Measurements from ENCODE around the gene DDTL.
A peak's percentile ranks its signal among the peaks of the same experiment; 100 is the strongest.
"Not testable (repeated sequence)": the region's sequence is repeated elsewhere in the genome, so short reads cannot be mapped to it uniquely, and the experiment has no call there.

DDTL gene

GRCh38 chr22:23993581-23994177 lies 27.0 kb downstream of the DDTL start:
- H3K4me1 ChIP-seq (ENCODE audit: control insufficient read depth, insufficient read depth, low read length): not testable (repeated sequence)

DNA sequence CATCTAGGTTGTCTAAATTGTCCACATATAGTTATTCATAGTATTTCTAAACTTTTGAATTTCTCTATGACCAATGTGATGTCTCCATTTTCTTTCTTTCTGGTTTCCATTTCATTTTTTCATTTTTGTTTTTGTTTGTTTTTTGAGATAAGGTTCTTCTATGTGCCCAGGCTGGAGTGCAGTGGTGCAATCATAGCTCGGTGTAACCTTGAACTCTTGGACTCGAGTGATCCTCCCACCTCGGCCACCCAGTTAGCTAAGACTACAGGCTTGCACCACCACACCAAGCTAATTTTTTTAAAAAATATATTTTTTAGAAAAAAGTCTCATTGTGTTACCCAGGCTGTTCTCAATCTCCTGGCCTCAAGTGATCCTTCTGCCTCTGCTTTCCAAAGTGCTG lies 30.4 kb downstream of the DDTL start:
- Histone ChIP-seq H3K9ac (ENCODE audit: low read depth, low read length) (no peak overlapping the region), H3K4me2 (ENCODE audit: low read length) (no peak overlapping the region)

More at GRCh38 chr22:23993581-23994177, 27.0 kb downstream of the DDTL start:
- not testable (repeated sequence) for H3K27me3 ChIP-seq (ENCODE audit: control insufficient read depth, insufficient read depth, low read length); H3K9me3 ChIP-seq (replicated peaks; ENCODE audit: low read length); H3K4me2 ChIP-seq (ENCODE audit: low read length); H3K4me3 ChIP-seq (ENCODE audit: low read length); H3K9ac ChIP-seq (ENCODE audit: low read depth, low read length); H3K36me3 ChIP-seq (ENCODE audit: insufficient read depth, low read length)

GRCh38 chr22:23999779-24000178 lies 33.1 kb downstream of the DDTL start:
- not testable (repeated sequence) for H3K27me3 ChIP-seq (ENCODE audit: control insufficient read depth, insufficient read depth, low read length); H3K9me3 ChIP-seq (replicated peaks; ENCODE audit: low read length); H3K36me3 ChIP-seq (ENCODE audit: insufficient read depth, low read length); H3K4me1 ChIP-seq (ENCODE audit: control insufficient read depth, insufficient read depth, low read length); H3K9ac ChIP-seq (ENCODE audit: low read depth, low read length); H3K4me2 ChIP-seq (ENCODE audit: low read length); H3K4me3 ChIP-seq (ENCODE audit: low read length)

More for the DNA sequence above, 30.4 kb downstream of the DDTL start:
- H3K36me3 ChIP-seq (ENCODE audit: insufficient read depth, low read length): no peaks in the 10 kb centered on the region
- no peaks in the 10 kb centered on the region for H3K9me3 ChIP-seq (replicated peaks; ENCODE audit: low read length)
- no peak overlapping the region for H3K4me3 ChIP-seq (ENCODE audit: low read length)
- no peaks in the 10 kb centered on the region for H3K27me3 ChIP-seq (ENCODE audit: control insufficient read depth, insufficient read depth, low read length)
- H3K4me1 ChIP-seq (ENCODE audit: control insufficient read depth, insufficient read depth, low read length): no peaks in the 10 kb centered on the region

DNA sequence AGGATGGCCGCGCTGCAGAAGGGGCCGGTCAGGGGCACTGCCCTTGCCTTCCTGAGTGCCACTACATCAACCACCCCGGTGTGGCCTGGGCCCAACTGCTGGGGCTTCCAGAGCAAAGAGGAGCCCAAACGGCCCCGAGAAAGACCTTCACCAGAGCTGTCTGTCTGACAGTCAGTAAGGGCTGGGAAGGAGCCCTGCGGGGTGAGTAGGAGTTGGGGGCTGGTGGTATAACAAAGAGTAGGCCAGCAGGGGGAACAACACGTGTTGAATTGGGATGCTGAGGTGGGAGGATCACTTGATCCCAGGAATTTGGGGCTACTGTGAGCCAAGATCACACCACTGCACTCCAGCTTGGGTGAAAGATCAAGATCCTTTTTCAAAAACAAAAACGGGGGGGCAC lies 34.6 kb downstream of the DDTL start:
- H3K4me1 ChIP-seq (ENCODE audit: control insufficient read depth, insufficient read depth, low read length): no peaks in the 10 kb centered on the region
- no peak overlapping the region for H3K9ac ChIP-seq (ENCODE audit: low read depth, low read length)
- no peaks in the 10 kb centered on the region for H3K36me3 ChIP-seq (ENCODE audit: insufficient read depth, low read length)
- no peaks in the 10 kb centered on the region for H3K9me3 ChIP-seq (replicated peaks; ENCODE audit: low read length)
- no peak overlapping the region for H3K4me2 ChIP-seq (ENCODE audit: low read length)
- no peak overlapping the region for H3K4me3 ChIP-seq (ENCODE audit: low read length)
- H3K27me3 ChIP-seq (ENCODE audit: control insufficient read depth, insufficient read depth, low read length): peaks cover 10% of the 10 kb centered on the region

DNA sequence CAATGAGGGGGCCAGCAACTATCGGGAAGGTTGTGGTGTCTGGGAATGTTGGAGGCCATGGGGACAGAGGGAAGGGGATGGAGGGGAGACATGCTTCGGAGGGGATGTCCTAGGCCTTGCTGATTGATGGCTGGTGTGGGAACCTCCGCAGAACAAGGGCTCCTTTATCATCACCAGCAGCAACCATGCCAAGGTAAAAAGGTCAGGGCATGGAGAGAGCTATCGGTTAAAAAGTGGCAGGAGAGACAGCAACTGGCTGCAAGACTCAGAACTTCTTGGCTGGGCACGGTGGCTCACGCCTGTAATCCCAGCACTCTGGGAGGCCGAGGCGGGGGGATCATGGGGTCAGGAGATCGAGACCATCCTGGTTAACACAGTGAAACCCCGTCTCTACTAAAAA lies 35.6 kb downstream of the DDTL start:
- Histone ChIP-seq H3K27me3 (ENCODE audit: control insufficient read depth, insufficient read depth, low read length) (peaks cover 10% of the 10 kb centered on the region), H3K9ac (ENCODE audit: low read depth, low read length) (no peak overlapping the region), H3K4me3 (ENCODE audit: low read length) (no peak overlapping the region), H3K4me2 (ENCODE audit: low read length) (no peak overlapping the region), H3K9me3 (replicated peaks; ENCODE audit: low read length) (no peaks in the 10 kb centered on the region), H3K36me3 (ENCODE audit: insufficient read depth, low read length) (no peaks in the 10 kb centered on the region), H3K4me1 (ENCODE audit: control insufficient read depth, insufficient read depth, low read length) (no peaks in the 10 kb centered on the region)

- no peaks in the 10 kb centered on the region for H3K36me3 ChIP-seq (ENCODE audit: insufficient read depth, low read length)
- no peaks in the 10 kb centered on the region for H3K9me3 ChIP-seq (replicated peaks; ENCODE audit: low read length)
- H3K4me2 ChIP-seq (ENCODE audit: low read length): no peak overlapping the region
- H3K9ac ChIP-seq (ENCODE audit: low read depth, low read length): no peak overlapping the region
- H3K4me3 ChIP-seq (ENCODE audit: low read length): no peak overlapping the region
- peaks cover 13% of the 10 kb centered on the region for H3K27me3 ChIP-seq (ENCODE audit: control insufficient read depth, insufficient read depth, low read length)
- no peaks in the 10 kb centered on the region for H3K4me1 ChIP-seq (ENCODE audit: control insufficient read depth, insufficient read depth, low read length)
These were observed 36.2 kb downstream of the DDTL start for GRCh38 chr22:24002851-24003250.

DNA sequence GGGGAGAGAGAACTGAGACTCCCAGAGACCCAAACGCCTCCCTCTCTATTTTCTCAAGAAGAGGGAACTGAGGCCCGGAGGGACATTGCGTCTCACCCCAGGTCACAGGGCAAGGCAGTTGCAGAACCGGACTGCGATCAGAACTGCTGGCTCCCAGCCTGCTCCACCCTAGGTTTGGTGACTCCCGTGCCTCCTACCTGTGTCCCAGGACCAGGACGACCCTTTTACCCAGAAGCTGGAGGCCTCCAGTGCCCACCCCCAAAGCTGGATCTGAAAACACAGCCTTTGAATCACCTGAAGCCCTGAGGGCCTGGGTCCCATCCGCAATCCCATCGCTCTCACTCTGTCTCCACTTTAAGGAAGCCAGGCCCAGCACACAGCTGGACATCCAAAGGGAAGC lies 37.2 kb downstream of the DDTL start:
- no peaks in the 10 kb centered on the region for H3K9me3 ChIP-seq (replicated peaks; ENCODE audit: low read length)
- no peak overlapping the region for H3K4me3 ChIP-seq (ENCODE audit: low read length)
- no peaks in the 10 kb centered on the region for H3K4me1 ChIP-seq (ENCODE audit: control insufficient read depth, insufficient read depth, low read length)
- H3K9ac ChIP-seq (ENCODE audit: low read depth, low read length): no peak overlapping the region
- H3K27me3 ChIP-seq (ENCODE audit: control insufficient read depth, insufficient read depth, low read length): peaks cover 13% of the 10 kb centered on the region
- H3K36me3 ChIP-seq (ENCODE audit: insufficient read depth, low read length): no peaks in the 10 kb centered on the region
- H3K4me2 ChIP-seq (ENCODE audit: low read length): no peak overlapping the region

DNA sequence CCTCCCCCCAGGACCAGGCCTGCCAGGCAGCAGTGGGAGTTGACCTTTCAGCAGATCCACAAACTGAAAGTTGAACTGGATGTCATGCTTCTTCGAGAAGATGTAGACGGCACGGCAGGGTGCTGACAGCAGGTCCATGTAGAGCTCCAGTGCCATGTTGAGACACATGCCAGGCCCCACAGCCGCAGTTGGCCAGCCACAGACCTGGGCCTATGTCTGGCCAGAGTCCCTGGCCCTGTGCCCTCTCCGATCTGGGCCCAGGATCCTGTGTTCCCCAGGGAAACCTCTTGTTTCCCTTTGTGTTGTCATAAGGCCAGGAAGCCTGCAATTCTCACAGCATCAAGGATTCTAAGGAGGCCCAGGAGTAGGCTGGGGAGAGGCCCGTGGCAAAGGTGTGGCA lies 38.5 kb downstream of the DDTL start, which contains the start of gene GSTT4:
TSS of gene GSTT4 (minus strand) at position 253 of the 400 bp plus-strand sequence. CDS start at position 156, 97 bp downstream.
- H3K4me3 ChIP-seq (ENCODE audit: low read length): no peak within 1 kb of the TSS
- H3K9me3 ChIP-seq (replicated peaks; ENCODE audit: low read length): no peaks in the 10 kb centered on the region
- H3K9ac ChIP-seq (ENCODE audit: low read depth, low read length): no peak within 1 kb of the TSS
- H3K27me3 ChIP-seq (ENCODE audit: control insufficient read depth, insufficient read depth, low read length): peaks cover 13% of the 10 kb centered on the region
- no peaks in the 10 kb centered on the region for H3K36me3 ChIP-seq (ENCODE audit: insufficient read depth, low read length)
- H3K4me2 ChIP-seq (ENCODE audit: low read length): peak within 1 kb of the TSS; percentile 10
- H3K4me1 ChIP-seq (ENCODE audit: control insufficient read depth, insufficient read depth, low read length): no peaks in the 10 kb centered on the region

DNA sequence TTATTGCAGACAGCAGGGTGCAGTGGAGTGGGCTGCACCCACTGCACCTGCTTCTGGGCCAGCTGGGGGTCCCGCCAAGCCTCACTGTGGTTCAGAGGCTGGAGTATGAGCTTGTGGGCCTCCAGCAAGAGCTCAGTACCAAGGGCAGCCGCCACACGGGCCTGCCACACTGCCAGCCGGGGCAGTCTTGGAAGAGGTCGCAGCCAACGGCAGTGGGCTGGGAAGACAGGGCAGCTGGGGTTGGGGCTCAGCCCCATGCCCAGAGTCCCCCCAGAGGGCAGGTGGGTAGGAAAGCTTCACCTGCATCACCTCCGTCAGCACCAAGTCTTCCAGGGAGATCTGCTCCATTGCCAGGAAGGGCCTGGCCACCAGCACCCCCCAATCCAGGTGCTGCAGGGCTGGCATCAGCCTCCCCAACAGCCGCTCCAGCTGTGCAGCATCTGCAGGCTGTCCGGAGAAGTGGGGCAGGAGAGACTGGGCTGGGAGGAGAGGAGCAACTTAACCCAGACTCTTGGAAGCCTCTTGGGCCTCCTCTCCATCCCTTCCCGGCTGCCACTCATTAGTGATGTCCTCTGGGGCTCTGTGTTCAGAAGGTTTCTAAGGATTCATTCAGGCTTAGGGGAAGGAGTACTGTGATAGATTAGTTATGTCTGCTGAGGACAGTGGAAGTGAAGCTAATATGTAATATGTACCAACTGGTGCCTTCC lies 39.7 kb downstream of the DDTL start:
- H3K9me3 ChIP-seq (replicated peaks; ENCODE audit: low read length): no peaks in the 10 kb centered on the region
- no peak overlapping the region for H3K4me3 ChIP-seq (ENCODE audit: low read length)
- no peaks in the 10 kb centered on the region for H3K4me1 ChIP-seq (ENCODE audit: control insufficient read depth, insufficient read depth, low read length)
- no peak overlapping the region for H3K4me2 ChIP-seq (ENCODE audit: low read length)
- H3K27me3 ChIP-seq (ENCODE audit: control insufficient read depth, insufficient read depth, low read length): peaks cover 13% of the 10 kb centered on the region
- H3K9ac ChIP-seq (ENCODE audit: low read depth, low read length): no peak overlapping the region
- no peaks in the 10 kb centered on the region for H3K36me3 ChIP-seq (ENCODE audit: insufficient read depth, low read length)

DNA sequence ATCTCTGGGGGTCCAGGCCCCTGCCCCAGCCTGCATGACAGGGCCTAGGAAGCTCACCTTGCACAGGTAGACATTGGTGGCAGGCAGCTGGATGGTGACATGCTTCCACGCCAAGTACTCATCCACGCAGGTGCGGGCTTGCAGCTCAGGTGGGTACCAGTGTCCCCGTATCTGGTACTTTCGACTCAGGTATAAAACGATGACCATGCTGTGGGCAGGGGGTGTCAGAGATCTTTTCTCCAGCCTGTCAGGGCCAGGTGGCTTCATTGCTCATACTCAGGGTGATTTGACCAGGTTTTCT lies 40.2 kb downstream of the DDTL start:
- Histone ChIP-seq H3K4me3 (ENCODE audit: low read length) (no peak overlapping the region), H3K4me2 (ENCODE audit: low read length) (no peak overlapping the region), H3K36me3 (ENCODE audit: insufficient read depth, low read length) (no peaks in the 10 kb centered on the region), H3K4me1 (ENCODE audit: control insufficient read depth, insufficient read depth, low read length) (no peaks in the 10 kb centered on the region), H3K9me3 (replicated peaks; ENCODE audit: low read length) (no peaks in the 10 kb centered on the region), H3K9ac (ENCODE audit: low read depth, low read length) (no peak overlapping the region), H3K27me3 (ENCODE audit: control insufficient read depth, insufficient read depth, low read length) (peaks cover 13% of the 10 kb centered on the region)

GRCh38 chr22:24007253-24008021 lies 40.7 kb downstream of the DDTL start:
- Histone ChIP-seq H3K4me3 (ENCODE audit: low read length) (no peak overlapping the region), H3K4me2 (ENCODE audit: low read length) (no peak overlapping the region), H3K27me3 (ENCODE audit: control insufficient read depth, insufficient read depth, low read length) (peaks cover 13% of the 10 kb centered on the region), H3K36me3 (ENCODE audit: insufficient read depth, low read length) (no peaks in the 10 kb centered on the region), H3K9me3 (replicated peaks; ENCODE audit: low read length) (no peaks in the 10 kb centered on the region), H3K4me1 (ENCODE audit: control insufficient read depth, insufficient read depth, low read length) (peaks cover 3% of the 10 kb centered on the region), H3K9ac (ENCODE audit: low read depth, low read length) (no peak overlapping the region)

DNA sequence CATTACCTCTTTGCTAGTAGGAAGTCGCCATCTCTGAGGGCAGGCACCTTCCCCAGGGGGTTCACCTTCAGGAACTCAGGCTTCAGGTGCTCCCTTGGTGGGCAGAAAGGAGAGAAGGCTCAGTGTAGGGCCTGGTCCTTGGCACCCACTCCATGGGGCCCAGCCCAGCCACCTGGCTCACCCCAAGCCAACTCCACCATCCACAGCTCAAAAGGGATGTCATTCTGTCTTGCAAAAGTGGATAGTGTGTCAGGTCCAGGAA lies 41.3 kb downstream of the DDTL start:
- Histone ChIP-seq H3K4me2 (ENCODE audit: low read length) (no peak overlapping the region), H3K9ac (ENCODE audit: low read depth, low read length) (no peak overlapping the region), H3K9me3 (replicated peaks; ENCODE audit: low read length) (no peaks in the 10 kb centered on the region), H3K36me3 (ENCODE audit: insufficient read depth, low read length) (no peaks in the 10 kb centered on the region), H3K27me3 (ENCODE audit: control insufficient read depth, insufficient read depth, low read length) (peaks cover 13% of the 10 kb centered on the region), H3K4me1 (ENCODE audit: control insufficient read depth, insufficient read depth, low read length) (peaks cover 7% of the 10 kb centered on the region), H3K4me3 (ENCODE audit: low read length) (no peak overlapping the region)

Data from skeletal muscle satellite cell (primary cell).